ENCODE results near the gene ZNF33B. TPM values are rescaled to one million over a fixed set of nuclear protein-coding genes. Genes with fewer than 3 reads are reported as not detected.

The ZNF33B gene
- total and polyA plus RNA-seq, 10 donors, result 12.2 to 34.1 (median 25.3) TPM

- Histone ChIP-seq H3K27ac (no peak overlapping the region), H3K36me3 (peaks cover 11 to 97% (median 40%) of the 10 kb centered on the region in 6 donors), H3K4me3 (no peak overlapping the region), H3K27me3 (replicated peaks in 1 of 7) (no peaks in the 10 kb centered on the region), H3K9me3 (peaks cover 6 to 78% (median 70%) of the 10 kb centered on the region in 8 donors), H3K4me1 (no peaks in the 10 kb centered on the region)
- intact Hi-C loops (cut with DNase I; ENCODE audit: low total_unique reads), result no loop called here
- TF ChIP-seq CTCF (IDR thresholded peaks at IDR 0.05 in 8 of 11, conservative IDR thresholded peaks at IDR 0.05 in 3 of 11) (no peak), POLR2AphosphoS5 (IDR thresholded peaks at IDR 0.05) (no peak), POLR2A (IDR thresholded peaks at IDR 0.05) (no peak)
- DNase-seq, result no peak
- 87 to 93% (median 92%) methylated on average over 4 of the region's 4 CpGs for WGBS, 5 donors
Measured at GRCh38 chr10:42598249-42598873, 40.0 kb downstream of the ZNF33B start.

- Histone ChIP-seq H3K9me3 (peaks cover 14 to 98% (median 92%) of the 10 kb centered on the region in 8 donors), H3K27me3 (replicated peaks in 1 of 7) (no peaks in the 10 kb centered on the region), H3K4me3 (no peak overlapping the region), H3K27ac (no peak overlapping the region), H3K4me1 (no peaks in the 10 kb centered on the region), H3K36me3 (peaks cover 26 to 97% (median 57%) of the 10 kb centered on the region in 6 donors)
- TF ChIP-seq POLR2AphosphoS5 (IDR thresholded peaks at IDR 0.05) (no peak), CTCF (IDR thresholded peaks at IDR 0.05 in 8 of 11, conservative IDR thresholded peaks at IDR 0.05 in 3 of 11) (no peak), POLR2A (IDR thresholded peaks at IDR 0.05) (no peak)
- intact Hi-C loops (cut with DNase I; ENCODE audit: low total_unique reads), result no loop called here
- no peak for DNase-seq
Measured at GRCh38 chr10:42596196-42596595, 42.2 kb downstream of the ZNF33B start.

- WGBS, 5 donors, result 63 to 73% (median 65%) methylated on average over 5 of the region's 5 CpGs
- Histone ChIP-seq H3K36me3 (peaks cover 26 to 99% (median 63%) of the 10 kb centered on the region in 6 donors), H3K27me3 (replicated peaks in 1 of 7) (no peaks in the 10 kb centered on the region), H3K9me3 (peaks cover 14 to 100% (median 93%) of the 10 kb centered on the region in 8 donors), H3K4me3 (no peak overlapping the region), H3K27ac (no peak overlapping the region), H3K4me1 (no peaks in the 10 kb centered on the region)
- intact Hi-C loops (cut with DNase I; ENCODE audit: low total_unique reads), result no loop called here
- no peak for DNase-seq
- no peak for TF ChIP-seq POLR2A (IDR thresholded peaks at IDR 0.05)
- TF ChIP-seq CTCF (IDR thresholded peaks at IDR 0.05 in 8 of 11, conservative IDR thresholded peaks at IDR 0.05 in 3 of 11), result no peak
- TF ChIP-seq POLR2AphosphoS5 (IDR thresholded peaks at IDR 0.05), result no peak
Measured at GRCh38 chr10:42594246-42594650, 44.1 kb downstream of the ZNF33B start.

GRCh38 chr10:42593284-42593683, 45.1 kb downstream of the ZNF33B start:
- intact Hi-C loops (cut with DNase I; ENCODE audit: low total_unique reads), result no loop called here
- Histone ChIP-seq H3K4me1 (no peaks in the 10 kb centered on the region), H3K9me3 (peaks cover 14 to 99% (median 89%) of the 10 kb centered on the region in 8 donors), H3K27me3 (replicated peaks in 1 of 7) (no peaks in the 10 kb centered on the region), H3K4me3 (no peak overlapping the region), H3K36me3 (peaks cover 26 to 99% (median 68%) of the 10 kb centered on the region in 6 donors), H3K27ac (no peak overlapping the region)
- DNase-seq, result no peak
- 86 to 100% (median 98%) methylated on average over 1 of the region's 1 CpG for WGBS, 5 donors
- TF ChIP-seq POLR2AphosphoS5 (IDR thresholded peaks at IDR 0.05), result no peak
- no peak for TF ChIP-seq CTCF (IDR thresholded peaks at IDR 0.05 in 8 of 11, conservative IDR thresholded peaks at IDR 0.05 in 3 of 11)
- no peak for TF ChIP-seq POLR2A (IDR thresholded peaks at IDR 0.05)
